ENCODE data around the gene TRAPPC10.

DNA sequence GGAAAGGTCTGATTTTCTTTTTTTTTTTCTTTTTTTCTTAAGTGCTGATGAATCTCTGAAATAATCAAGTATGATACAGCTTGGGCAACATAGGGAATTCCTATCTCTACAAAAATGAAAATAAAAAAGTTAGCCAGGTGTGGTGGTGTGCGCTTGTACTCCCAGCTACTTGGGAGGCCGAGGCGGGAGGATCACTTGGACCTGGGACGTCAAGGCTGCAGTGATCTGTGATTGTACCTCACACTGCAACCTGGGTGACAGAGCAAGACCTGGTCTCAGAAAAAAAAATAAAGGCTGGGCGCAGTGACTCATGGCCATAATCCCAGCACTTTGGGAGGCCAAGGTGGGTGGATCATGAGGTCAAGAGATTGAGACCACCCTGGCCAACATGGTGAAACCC, 6.0 kb downstream of the TRAPPC10 start:
- TF ChIP-seq, protein P1, sequence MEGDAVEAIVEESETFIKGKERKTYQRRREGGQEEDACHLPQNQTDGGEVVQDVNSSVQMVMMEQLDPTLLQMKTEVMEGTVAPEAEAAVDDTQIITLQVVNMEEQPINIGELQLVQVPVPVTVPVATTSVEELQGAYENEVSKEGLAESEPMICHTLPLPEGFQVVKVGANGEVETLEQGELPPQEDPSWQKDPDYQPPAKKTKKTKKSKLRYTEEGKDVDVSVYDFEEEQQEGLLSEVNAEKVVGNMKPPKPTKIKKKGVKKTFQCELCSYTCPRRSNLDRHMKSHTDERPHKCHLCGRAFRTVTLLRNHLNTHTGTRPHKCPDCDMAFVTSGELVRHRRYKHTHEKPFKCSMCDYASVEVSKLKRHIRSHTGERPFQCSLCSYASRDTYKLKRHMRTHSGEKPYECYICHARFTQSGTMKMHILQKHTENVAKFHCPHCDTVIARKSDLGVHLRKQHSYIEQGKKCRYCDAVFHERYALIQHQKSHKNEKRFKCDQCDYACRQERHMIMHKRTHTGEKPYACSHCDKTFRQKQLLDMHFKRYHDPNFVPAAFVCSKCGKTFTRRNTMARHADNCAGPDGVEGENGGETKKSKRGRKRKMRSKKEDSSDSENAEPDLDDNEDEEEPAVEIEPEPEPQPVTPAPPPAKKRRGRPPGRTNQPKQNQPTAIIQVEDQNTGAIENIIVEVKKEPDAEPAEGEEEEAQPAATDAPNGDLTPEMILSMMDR (IDR thresholded peaks at IDR 0.05; ENCODE audit: insufficient read depth, low read length) = no peak
- TF ChIP-seq SPI1 (IDR thresholded peaks at IDR 0.05; ENCODE audit: borderline replicate concordance, low read depth) (no peak), POLR2AphosphoS5 (IDR thresholded peaks at IDR 0.05; ENCODE audit: low read depth) (no peak)
